ENCODE results near the gene ACAP2. TPM values are rescaled to one million over a fixed set of nuclear protein-coding genes. Genes with fewer than 3 reads are reported as not detected.

ACAP2 gene
- total RNA-seq, 4 donors from 2014 or later = 53.5 to 69.8 (median 62.5) TPM

GRCh38 chr3:195312714-195313113, 130.1 kb downstream of the ACAP2 start:
- no peak overlapping the region for H3K27ac ChIP-seq
- H3K27me3 ChIP-seq = no peaks in the 10 kb centered on the region
- peaks cover 0 to 11% (median 0%) of the 10 kb centered on the region in 3 donors for H3K36me3 ChIP-seq
- WGBS, 2 donors = 71 to 73% methylated on average over 6 of the region's 6 CpGs
- H3K4me1 ChIP-seq = no peaks in the 10 kb centered on the region
- TF ChIP-seq, protein P1, sequence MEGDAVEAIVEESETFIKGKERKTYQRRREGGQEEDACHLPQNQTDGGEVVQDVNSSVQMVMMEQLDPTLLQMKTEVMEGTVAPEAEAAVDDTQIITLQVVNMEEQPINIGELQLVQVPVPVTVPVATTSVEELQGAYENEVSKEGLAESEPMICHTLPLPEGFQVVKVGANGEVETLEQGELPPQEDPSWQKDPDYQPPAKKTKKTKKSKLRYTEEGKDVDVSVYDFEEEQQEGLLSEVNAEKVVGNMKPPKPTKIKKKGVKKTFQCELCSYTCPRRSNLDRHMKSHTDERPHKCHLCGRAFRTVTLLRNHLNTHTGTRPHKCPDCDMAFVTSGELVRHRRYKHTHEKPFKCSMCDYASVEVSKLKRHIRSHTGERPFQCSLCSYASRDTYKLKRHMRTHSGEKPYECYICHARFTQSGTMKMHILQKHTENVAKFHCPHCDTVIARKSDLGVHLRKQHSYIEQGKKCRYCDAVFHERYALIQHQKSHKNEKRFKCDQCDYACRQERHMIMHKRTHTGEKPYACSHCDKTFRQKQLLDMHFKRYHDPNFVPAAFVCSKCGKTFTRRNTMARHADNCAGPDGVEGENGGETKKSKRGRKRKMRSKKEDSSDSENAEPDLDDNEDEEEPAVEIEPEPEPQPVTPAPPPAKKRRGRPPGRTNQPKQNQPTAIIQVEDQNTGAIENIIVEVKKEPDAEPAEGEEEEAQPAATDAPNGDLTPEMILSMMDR (IDR thresholded peaks at IDR 0.05) = no peak
- TF ChIP-seq EP300 (IDR thresholded peaks at IDR 0.05) (no peak), POLR2A (IDR thresholded peaks at IDR 0.05) (no peak)
- no peak overlapping the region for H3K4me3 ChIP-seq
- no peaks in the 10 kb centered on the region for H3K9me3 ChIP-seq
- DNase-seq (ENCODE audit: low spot score in 2 of 2) = no peak

- H3K4me3 ChIP-seq = no peak overlapping the region
Measured at GRCh38 chr3:195307711-195308110, 135.1 kb downstream of the ACAP2 start.

DNA sequence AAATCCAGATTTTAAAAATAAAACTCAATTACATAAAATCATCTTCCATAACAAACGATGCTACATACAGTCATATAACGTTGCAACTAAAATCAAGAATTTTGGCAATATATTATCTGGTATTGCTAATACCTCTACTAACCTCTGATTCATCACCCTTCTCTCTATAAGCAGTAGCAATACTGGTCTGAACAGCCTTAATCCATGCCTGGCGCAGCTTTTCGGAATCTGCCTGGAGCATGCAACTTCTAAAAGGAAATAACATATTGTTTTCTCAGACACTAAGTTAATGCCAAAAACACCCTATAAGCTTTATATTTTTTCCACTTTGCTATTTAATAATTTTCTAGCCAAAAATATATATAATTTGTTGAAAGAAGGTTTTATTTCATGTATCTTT, 136.5 kb downstream of the ACAP2 start:
- H3K9me3 ChIP-seq = no peaks in the 10 kb centered on the region
- H3K27me3 ChIP-seq = no peaks in the 10 kb centered on the region
- H3K4me3 ChIP-seq = no peak overlapping the region
- no peak for DNase-seq (ENCODE audit: low spot score in 2 of 2)
- no peaks in the 10 kb centered on the region for H3K4me1 ChIP-seq
- WGBS, 2 donors = 97 to 100% methylated on average over 4 of the region's 4 CpGs
- peaks cover 0 to 49% (median 0%) of the 10 kb centered on the region in 3 donors for H3K36me3 ChIP-seq
- TF ChIP-seq POLR2A (IDR thresholded peaks at IDR 0.05) = no peak
- TF ChIP-seq EP300 (IDR thresholded peaks at IDR 0.05) = no peak
- TF ChIP-seq, protein P1 (IDR thresholded peaks at IDR 0.05) = no peak
- no peak overlapping the region for H3K27ac ChIP-seq

More at GRCh38 chr3:195307711-195308110, 135.1 kb downstream of the ACAP2 start:
- H3K9me3 ChIP-seq = no peaks in the 10 kb centered on the region
- peaks cover 0 to 39% (median 0%) of the 10 kb centered on the region in 3 donors for H3K36me3 ChIP-seq
- DNase-seq (ENCODE audit: low spot score in 2 of 2) = no peak
- no peaks in the 10 kb centered on the region for H3K27me3 ChIP-seq
- H3K27ac ChIP-seq = no peak overlapping the region
- TF ChIP-seq, protein P1 (IDR thresholded peaks at IDR 0.05) = no peak
- no peak for TF ChIP-seq EP300 (IDR thresholded peaks at IDR 0.05)
- H3K4me1 ChIP-seq = no peaks in the 10 kb centered on the region

DNA sequence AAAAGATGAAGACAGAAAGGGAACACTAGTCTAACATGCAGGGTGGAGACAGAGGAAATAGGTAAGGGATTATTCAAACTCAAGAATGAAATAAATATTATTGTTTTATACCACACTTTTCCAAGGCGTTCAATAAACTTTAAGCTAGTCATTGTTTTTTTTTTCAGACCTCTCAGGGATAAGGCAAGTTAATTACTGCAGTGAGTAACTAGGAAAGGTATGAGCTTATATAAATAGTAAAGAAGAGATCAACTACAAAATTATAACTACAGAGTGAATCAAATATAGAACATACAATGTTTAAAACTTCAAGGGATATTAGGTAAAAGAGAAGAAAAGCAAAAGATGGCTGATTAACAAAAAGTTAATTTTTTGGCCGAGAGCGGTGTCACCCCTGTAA, 140.4 kb downstream of the ACAP2 start:
- TF ChIP-seq EP300 (IDR thresholded peaks at IDR 0.05) = no peak
- DNase-seq (ENCODE audit: low spot score in 2 of 2) = no peak
- no peak overlapping the region for H3K27ac ChIP-seq
- H3K9me3 ChIP-seq = no peaks in the 10 kb centered on the region
- no peaks in the 10 kb centered on the region for H3K27me3 ChIP-seq
- no peaks in the 10 kb centered on the region for H3K4me1 ChIP-seq
- peaks cover 0 to 67% (median 4%) of the 10 kb centered on the region in 3 donors for H3K36me3 ChIP-seq
- 91% methylated on average over 3 of the region's 3 CpGs for WGBS, 2 donors
- no peak overlapping the region for H3K4me3 ChIP-seq

DNA sequence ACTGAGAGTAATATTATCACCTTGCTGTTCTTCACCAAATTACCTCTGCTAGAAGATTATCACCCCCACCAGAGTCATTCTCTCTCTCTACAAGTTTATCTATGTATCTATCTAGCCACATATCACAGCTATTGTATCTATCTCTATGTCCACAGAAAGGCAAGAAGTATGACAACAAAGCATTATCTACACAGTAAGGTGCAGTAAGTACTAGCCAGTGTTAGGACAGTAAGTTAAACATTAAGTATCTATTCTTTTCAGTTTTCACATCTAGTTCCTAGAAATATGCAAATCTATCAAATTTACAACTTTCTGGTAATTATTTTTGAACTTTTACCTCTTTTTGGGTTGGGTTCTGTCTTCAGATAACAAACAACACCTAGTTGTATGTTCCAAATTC, 145.4 kb downstream of the ACAP2 start:
- H3K36me3 ChIP-seq = peaks cover 0 to 64% (median 4%) of the 10 kb centered on the region in 3 donors
- TF ChIP-seq, protein P1 (IDR thresholded peaks at IDR 0.05) = no peak
- TF ChIP-seq EP300 (IDR thresholded peaks at IDR 0.05) (no peak), POLR2A (IDR thresholded peaks at IDR 0.05) (no peak)

GRCh38 chr3:195296662-195297061, 146.2 kb downstream of the ACAP2 start:
- DNase-seq (ENCODE audit: low spot score in 2 of 2) = no peak
- WGBS, 2 donors = 95 to 100% methylated on average over 1 of the region's 1 CpG
- Histone ChIP-seq H3K36me3 (peaks cover 0 to 64% (median 4%) of the 10 kb centered on the region in 3 donors), H3K4me1 (no peaks in the 10 kb centered on the region), H3K27ac (no peak overlapping the region), H3K4me3 (no peak overlapping the region), H3K9me3 (no peaks in the 10 kb centered on the region), H3K27me3 (no peaks in the 10 kb centered on the region)
- TF ChIP-seq, protein P1 (IDR thresholded peaks at IDR 0.05) = no peak
- TF ChIP-seq EP300 (IDR thresholded peaks at IDR 0.05) = no peak

More for the DNA sequence above, 145.4 kb downstream of the ACAP2 start:
- H3K27ac ChIP-seq = no peak overlapping the region
- H3K9me3 ChIP-seq = no peaks in the 10 kb centered on the region
- H3K27me3 ChIP-seq = no peaks in the 10 kb centered on the region
- no peak for DNase-seq (ENCODE audit: low spot score in 2 of 2)
- H3K4me1 ChIP-seq = no peaks in the 10 kb centered on the region
- no peak overlapping the region for H3K4me3 ChIP-seq

All from tibial nerve (tissue), 4 donors.